ENCODE data around the gene RBM24. TPM values are rescaled to one million over a fixed set of nuclear protein-coding genes. Genes with fewer than 3 reads are reported as not detected.

Gene RBM24
- polyA plus RNA-seq, 6 donors from 2014 or later: not detected

DNA sequence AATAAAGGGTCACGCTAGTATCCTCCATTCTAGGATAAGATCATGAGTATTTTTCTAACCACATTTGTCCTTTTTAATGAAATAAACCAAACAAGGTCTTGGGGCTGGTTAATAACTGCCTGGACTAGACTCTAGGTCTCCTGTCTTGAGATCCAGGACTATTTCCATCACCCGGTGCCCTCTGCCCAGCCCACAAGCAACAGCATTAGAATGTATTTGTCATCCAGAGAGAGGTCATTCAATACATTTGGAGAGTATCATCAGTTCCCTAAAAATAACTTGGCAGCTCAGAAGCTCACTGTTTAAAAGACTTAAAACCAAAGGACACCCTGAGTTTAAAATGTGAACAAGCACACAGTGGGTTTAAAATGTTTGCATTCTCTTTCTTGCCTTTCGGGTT lies 4.4 kb upstream of the RBM24 start:
- Mint-ChIP-seq H3K9me3 (peaks cover 0 to 7% (median 0%) of the 10 kb centered on the region in 7 donors), H3K36me3 (no peaks in the 10 kb centered on the region), H3K4me1 (peaks cover 8 to 11% (median 10%) of the 10 kb centered on the region in 3 donors), H3K27ac (no peak overlapping the region), H3K27me3 (peaks cover 25 to 59% (median 38%) of the 10 kb centered on the region in 3 donors), H3K4me3 (no peak overlapping the region)
- no peak for ATAC-seq (ENCODE audit: low read depth in 2 of 2)
- no peak for DNase-seq

DNA sequence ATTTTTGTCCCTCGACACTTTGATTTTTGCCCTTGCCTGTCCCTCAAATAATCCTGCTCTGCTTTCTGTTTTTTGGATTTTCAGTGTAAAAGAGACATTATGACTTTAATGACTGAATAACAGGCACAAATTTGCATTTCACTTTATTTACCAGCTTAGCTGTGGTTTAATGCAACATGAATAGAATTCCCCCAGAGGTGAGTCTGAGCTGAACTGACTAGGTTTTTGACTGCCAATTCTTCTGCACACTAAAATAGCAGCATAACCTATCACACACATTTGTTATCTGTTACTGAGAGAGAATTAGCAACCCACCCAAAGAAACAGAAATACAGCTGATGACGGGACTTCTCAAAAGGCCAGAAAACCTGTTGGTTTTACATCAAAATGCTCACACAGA lies 3.9 kb upstream of the RBM24 start:
- ATAC-seq (ENCODE audit: low read depth in 2 of 2) (no peak), DNase-seq (no peak)
- H3K36me3 Mint-ChIP-seq: no peaks in the 10 kb centered on the region
- H3K27me3 Mint-ChIP-seq: peaks cover 29 to 64% (median 43%) of the 10 kb centered on the region in 3 donors
- H3K9me3 Mint-ChIP-seq: peaks cover 0 to 7% (median 0%) of the 10 kb centered on the region in 7 donors
- H3K4me1 Mint-ChIP-seq: peaks cover 13 to 16% (median 14%) of the 10 kb centered on the region in 3 donors
- no peak overlapping the region for H3K27ac Mint-ChIP-seq
- H3K4me3 Mint-ChIP-seq: no peak overlapping the region

DNA sequence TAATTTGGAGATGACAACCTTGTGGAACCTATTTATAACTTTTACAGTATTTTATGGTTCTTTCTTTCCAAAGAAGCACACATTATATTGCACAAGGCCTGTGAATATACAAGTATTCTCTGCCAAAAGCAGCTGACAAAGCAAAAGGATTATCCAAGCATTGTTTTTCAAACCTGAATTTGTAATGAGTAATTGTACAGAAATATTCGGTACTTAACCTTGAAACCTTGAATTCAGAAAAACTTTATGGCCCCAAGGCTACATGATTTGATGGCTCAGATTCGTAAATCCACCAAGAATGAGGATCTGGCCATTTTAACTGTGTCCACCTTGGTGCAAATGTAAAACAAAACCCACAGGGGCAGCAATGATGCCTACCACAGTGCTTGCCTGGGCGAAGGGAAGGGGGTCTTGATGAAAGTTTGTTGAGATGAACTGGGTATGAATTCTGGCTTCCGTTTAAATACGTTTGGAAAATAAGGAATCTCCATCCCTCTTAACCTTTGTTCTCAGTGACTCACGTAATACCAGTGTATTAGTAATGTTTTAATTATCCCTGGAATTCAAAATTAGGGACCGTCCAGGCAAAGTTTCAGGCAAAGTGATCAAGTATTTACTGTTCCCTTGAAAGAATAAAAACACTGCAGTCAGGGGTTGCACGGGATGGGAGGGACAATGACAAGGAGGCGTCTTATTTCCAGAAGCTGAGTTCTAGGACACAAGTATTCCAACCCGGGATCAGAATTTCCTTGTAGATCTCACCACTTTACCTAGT lies 2.7 kb upstream of the RBM24 start:
- peaks cover 13 to 16% (median 14%) of the 10 kb centered on the region in 3 donors for H3K4me1 Mint-ChIP-seq

DNA sequence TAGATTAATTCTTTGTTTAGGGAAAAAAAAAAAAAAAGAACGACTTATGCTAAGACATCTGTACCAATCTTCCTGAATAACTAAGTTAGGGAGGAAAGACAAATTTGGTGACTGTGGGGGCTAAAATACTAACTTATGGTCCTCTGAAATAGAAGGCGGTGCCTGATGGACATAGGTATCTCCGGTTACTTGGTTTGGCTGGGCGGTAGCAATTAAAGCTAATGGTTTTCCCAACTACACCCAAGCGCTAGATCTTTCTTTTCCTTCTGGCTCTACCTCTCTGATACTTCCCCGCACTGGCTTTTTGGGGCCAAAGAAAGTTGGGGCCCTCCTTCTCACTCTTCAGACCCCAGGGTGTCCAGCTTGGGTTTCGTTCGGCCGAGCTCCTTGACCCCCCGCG lies 1.0 kb upstream of the RBM24 start:
- ATAC-seq (ENCODE audit: low read depth in 2 of 2) (no peak), DNase-seq (no peak)
- Mint-ChIP-seq H3K9me3 (peaks cover 0 to 2% (median 0%) of the 10 kb centered on the region in 7 donors), H3K27ac (no peak overlapping the region), H3K4me1 (peaks cover 13 to 16% (median 14%) of the 10 kb centered on the region in 3 donors), H3K4me3 (peak overlapping the region in 6 of 8 donors; percentile 3 to 74 (median 54)), H3K36me3 (no peaks in the 10 kb centered on the region), H3K27me3 (peaks cover 42 to 68% (median 50%) of the 10 kb centered on the region in 3 donors)

More for the DNA sequence above, 2.7 kb upstream of the RBM24 start:
- H3K36me3 Mint-ChIP-seq: no peaks in the 10 kb centered on the region
- no peak overlapping the region for H3K4me3 Mint-ChIP-seq
- DNase-seq: no peak
- H3K27me3 Mint-ChIP-seq: peaks cover 39 to 73% (median 55%) of the 10 kb centered on the region in 3 donors
- H3K27ac Mint-ChIP-seq: no peak overlapping the region
- no peak for ATAC-seq (ENCODE audit: low read depth in 2 of 2)
- peaks cover 0 to 2% (median 0%) of the 10 kb centered on the region in 7 donors for H3K9me3 Mint-ChIP-seq

DNA sequence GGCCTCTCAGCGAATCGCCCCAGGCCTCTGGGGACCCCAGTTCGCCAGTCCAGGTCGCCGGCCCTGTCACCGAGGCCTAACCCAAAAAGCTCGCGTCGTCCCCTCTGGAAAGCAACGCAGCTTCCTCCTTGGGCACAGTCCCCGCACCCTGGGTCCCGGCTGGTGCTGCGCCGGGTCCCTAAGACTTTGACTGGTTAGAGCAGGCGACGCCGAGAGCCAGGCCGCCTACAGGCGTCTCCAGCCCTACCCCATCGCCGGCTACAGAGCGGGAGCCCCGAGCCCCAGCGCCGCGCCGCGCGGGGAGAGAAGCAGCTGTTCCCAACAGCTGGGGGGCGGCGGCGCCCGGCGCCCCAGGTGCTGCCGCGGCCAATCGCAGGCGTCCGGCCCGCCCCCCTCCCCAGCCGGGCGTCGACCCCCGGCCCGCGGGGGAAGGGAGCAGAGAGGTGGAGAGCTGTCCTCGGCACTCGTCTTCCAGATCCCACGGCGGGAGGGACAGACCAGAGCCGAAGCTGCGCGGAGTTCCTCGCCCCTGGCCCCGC lies 540 bp upstream of the RBM24 start:
- Mint-ChIP-seq H3K9me3 (peaks cover 0 to 2% (median 0%) of the 10 kb centered on the region in 7 donors), H3K27me3 (peaks cover 47 to 68% (median 53%) of the 10 kb centered on the region in 3 donors), H3K4me1 (peaks cover 13 to 16% (median 14%) of the 10 kb centered on the region in 3 donors), H3K4me3 (peak overlapping the region in 5 of 8 donors; percentile 3 to 74 (median 45)), H3K27ac (no peak overlapping the region), H3K36me3 (no peaks in the 10 kb centered on the region)
- no peak for DNase-seq
- no peak for ATAC-seq (ENCODE audit: low read depth in 2 of 2)

GRCh38 chr6:17281497-17282481 lies 628 bp downstream of the RBM24 start:
- ATAC-seq (ENCODE audit: low read depth in 2 of 2): no peak
- no peak for DNase-seq
- H3K9me3 Mint-ChIP-seq: peaks cover 0 to 6% (median 0%) of the 10 kb centered on the region in 7 donors
- H3K4me1 Mint-ChIP-seq: peaks cover 13 to 16% (median 14%) of the 10 kb centered on the region in 3 donors
- peak overlapping the region; percentile 66 to 95 (median 85) for H3K4me3 Mint-ChIP-seq
- H3K36me3 Mint-ChIP-seq: no peaks in the 10 kb centered on the region
- peak overlapping the region in 2 of 6 donors; percentile 16 to 82 for H3K27ac Mint-ChIP-seq
- H3K27me3 Mint-ChIP-seq: peaks cover 47 to 79% (median 57%) of the 10 kb centered on the region in 3 donors

DNA sequence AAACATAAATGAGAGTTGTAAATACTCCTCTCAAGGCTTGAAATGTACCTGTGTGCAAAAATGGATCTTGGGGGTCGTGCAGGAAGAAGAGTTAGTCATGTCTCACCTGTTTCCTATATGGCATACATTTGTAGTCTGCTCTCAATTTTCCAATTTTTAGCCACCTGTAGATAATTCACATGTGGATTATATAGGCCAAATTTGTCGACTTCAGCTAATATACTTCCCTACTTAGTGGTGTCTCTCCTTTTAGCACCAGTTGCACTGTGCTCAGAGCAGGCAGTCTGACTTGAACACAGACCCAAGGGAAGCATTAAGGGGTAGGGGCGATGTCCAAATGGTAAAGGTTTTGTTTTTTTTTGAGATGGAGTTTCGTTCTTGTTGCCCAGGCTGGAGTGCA lies 1.9 kb downstream of the RBM24 start:
- H3K27me3 Mint-ChIP-seq: peaks cover 44 to 73% (median 58%) of the 10 kb centered on the region in 3 donors
- DNase-seq: no peak
- no peak for ATAC-seq (ENCODE audit: low read depth in 2 of 2)
- no peaks in the 10 kb centered on the region for H3K36me3 Mint-ChIP-seq
- H3K27ac Mint-ChIP-seq: no peak overlapping the region
- peak overlapping the region in 2 of 8 donors; percentile 18 to 20 for H3K4me3 Mint-ChIP-seq
- peaks cover 13 to 16% (median 14%) of the 10 kb centered on the region in 3 donors for H3K4me1 Mint-ChIP-seq
- peaks cover 0 to 6% (median 0%) of the 10 kb centered on the region in 7 donors for H3K9me3 Mint-ChIP-seq

GRCh38 chr6:17289630-17290061 lies 8.5 kb downstream of the RBM24 start:
- Mint-ChIP-seq H3K4me1 (no peaks in the 10 kb centered on the region), H3K36me3 (no peaks in the 10 kb centered on the region), H3K27ac (no peak overlapping the region), H3K4me3 (no peak overlapping the region), H3K27me3 (peaks cover 25 to 27% (median 27%) of the 10 kb centered on the region in 3 donors), H3K9me3 (peaks cover 0 to 4% (median 0%) of the 10 kb centered on the region in 7 donors)
- no peak for ATAC-seq (ENCODE audit: low read depth in 2 of 2)
- no peak for DNase-seq

DNA sequence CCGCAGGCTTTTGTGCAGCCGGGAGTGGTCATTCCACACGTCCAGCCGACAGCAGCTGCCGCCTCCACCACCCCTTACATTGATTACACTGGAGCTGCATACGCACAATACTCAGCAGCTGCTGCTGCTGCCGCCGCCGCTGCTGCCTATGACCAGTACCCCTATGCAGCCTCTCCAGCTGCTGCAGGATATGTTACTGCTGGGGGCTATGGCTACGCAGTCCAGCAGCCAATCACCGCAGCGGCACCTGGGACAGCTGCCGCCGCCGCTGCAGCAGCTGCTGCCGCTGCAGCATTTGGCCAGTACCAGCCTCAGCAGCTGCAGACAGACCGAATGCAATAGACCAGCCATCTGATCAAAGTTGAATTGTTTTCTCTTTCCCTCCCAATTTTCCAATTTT lies 10.6 kb downstream of the RBM24 start:
- H3K27ac Mint-ChIP-seq: no peak overlapping the region

DNA sequence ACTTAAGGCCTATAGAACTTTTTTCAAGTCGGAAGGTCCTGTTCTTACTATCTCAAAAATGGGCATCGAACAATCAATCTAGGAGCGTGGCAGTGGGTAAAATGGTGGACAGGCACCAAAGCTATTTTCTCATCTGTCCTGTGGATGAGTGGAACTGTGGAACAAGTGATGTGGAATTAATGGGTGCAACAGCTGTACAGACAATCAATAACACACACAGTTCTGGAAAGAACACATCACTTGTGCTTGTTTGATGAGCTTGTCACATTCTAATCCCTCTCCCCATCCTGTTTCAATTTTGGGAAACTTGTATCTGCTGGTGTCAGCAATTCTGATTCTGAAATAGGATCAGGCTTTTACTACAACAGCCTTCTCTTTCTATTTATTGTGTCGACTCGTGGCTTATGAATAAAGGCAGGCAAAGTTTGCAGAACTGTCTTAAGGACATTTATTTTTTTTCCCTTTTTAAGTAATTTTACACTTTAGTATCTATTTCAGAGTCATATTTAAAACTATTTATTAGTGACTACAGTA lies 11.5 kb downstream of the RBM24 start:
- H3K36me3 Mint-ChIP-seq: no peaks in the 10 kb centered on the region
- no peak for ATAC-seq (ENCODE audit: low read depth in 2 of 2)
- no peak for DNase-seq
- H3K27ac Mint-ChIP-seq: no peak overlapping the region
- H3K4me3 Mint-ChIP-seq: no peak overlapping the region
- peaks cover 10 to 21% (median 18%) of the 10 kb centered on the region in 3 donors for H3K27me3 Mint-ChIP-seq
- H3K9me3 Mint-ChIP-seq: no peaks in the 10 kb centered on the region
- H3K4me1 Mint-ChIP-seq: no peaks in the 10 kb centered on the region

More for the DNA sequence above, 10.6 kb downstream of the RBM24 start:
- Mint-ChIP-seq H3K27me3 (peaks cover 11 to 17% (median 15%) of the 10 kb centered on the region in 3 donors), H3K36me3 (no peaks in the 10 kb centered on the region), H3K4me3 (no peak overlapping the region), H3K4me1 (no peaks in the 10 kb centered on the region), H3K9me3 (no peaks in the 10 kb centered on the region)
- ATAC-seq (ENCODE audit: low read depth in 2 of 2): no peak
- no peak for DNase-seq

DNA sequence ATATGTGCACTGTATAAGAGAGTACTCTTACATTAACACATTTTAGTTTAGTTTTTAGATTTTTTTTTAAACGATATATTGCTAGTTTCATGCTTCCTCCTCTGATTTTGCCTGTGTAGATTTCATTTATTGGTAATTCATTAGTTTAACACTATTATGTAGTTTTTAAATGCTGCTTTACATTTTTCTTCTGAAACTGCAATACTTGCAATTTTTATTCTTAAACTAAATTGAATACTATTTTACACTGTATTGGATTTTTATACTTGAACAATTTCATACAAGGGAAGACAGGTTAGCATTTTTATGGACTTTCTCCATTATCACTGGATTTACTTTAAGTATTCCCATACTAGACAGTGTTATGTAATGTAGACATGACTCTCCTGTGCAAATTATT lies 12.2 kb downstream of the RBM24 start:
- H3K36me3 Mint-ChIP-seq: no peaks in the 10 kb centered on the region
- no peak for ATAC-seq (ENCODE audit: low read depth in 2 of 2)
- H3K27me3 Mint-ChIP-seq: peaks cover 10 to 14% (median 11%) of the 10 kb centered on the region in 3 donors
- no peaks in the 10 kb centered on the region for H3K9me3 Mint-ChIP-seq
- DNase-seq: no peak
- H3K27ac Mint-ChIP-seq: no peak overlapping the region
- no peak overlapping the region for H3K4me3 Mint-ChIP-seq
- H3K4me1 Mint-ChIP-seq: no peaks in the 10 kb centered on the region

DNA sequence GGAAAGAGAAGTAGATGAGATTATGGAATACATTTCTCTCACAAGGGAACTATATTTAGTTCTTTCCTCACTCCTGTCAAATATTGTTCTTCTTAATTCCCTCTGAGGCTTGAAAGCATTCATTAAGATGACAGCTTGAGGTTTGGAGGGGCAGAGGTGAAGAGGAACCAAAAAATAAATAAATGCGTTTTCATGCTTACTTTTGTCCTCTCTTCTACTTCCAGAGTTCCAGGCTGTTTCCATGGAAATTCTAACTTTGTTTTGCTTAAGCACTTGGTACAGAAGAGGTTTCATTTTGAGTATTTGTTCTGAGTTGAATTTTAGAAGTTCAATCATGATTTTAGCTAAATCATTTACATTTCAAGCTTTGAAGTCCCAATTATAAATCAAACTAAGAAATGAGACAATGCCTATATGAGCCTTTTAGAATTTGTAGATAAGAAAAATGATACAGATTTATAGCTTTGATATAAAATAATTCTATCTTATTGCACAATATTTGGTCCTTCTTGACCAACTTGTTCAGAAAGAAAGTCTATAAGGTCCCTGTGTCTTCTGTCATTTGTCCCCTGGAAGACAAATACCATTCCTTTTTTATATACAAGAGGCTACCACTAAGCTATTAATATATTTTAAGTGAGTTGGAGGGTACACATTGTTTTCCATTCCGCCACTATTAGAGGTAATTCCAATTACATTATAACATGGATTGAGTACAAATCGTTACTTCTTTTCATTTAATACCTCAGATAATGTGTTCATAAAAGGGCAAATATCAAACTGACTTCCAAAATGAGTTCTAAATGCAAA lies 16.3 kb downstream of the RBM24 start:
- no peaks in the 10 kb centered on the region for H3K4me1 Mint-ChIP-seq
- no peak for ATAC-seq (ENCODE audit: low read depth in 2 of 2)

More for the DNA sequence above, 16.3 kb downstream of the RBM24 start:
- no peak overlapping the region for H3K27ac Mint-ChIP-seq
- no peak overlapping the region for H3K4me3 Mint-ChIP-seq
- H3K9me3 Mint-ChIP-seq: peaks cover 0 to 13% (median 0%) of the 10 kb centered on the region in 7 donors
- peaks cover 4 to 9% (median 7%) of the 10 kb centered on the region in 3 donors for H3K27me3 Mint-ChIP-seq
- DNase-seq: no peak
- no peaks in the 10 kb centered on the region for H3K36me3 Mint-ChIP-seq
